Lower leg skin (tissue), 4 donors: ENCODE data around the gene NFKBIE. TPM values are rescaled to one million over a fixed set of nuclear protein-coding genes. Genes with fewer than 3 reads are reported as not detected.
"Not testable (repeated sequence)": the region's sequence is repeated elsewhere in the genome, so short reads cannot be mapped to it uniquely, and the experiment has no call there.

Source experiments
- DNase-seq, 2 donors: peaks; one replicate each; pipeline ENCODE4 v3.0.0-alpha.2; 2019; ENCODE audit warnings: low spot score in 2 of 2
- H3K4me3 ChIP-seq: fragments of 200-600 bp; sonication (generic); 2 replicates; pipeline ENCODE4 v1.5.1; 2017; ENCODE audit warnings: mild to moderate bottlenecking, low read depth; ENCODE audit not compliant: poor library complexity, severe bottlenecking
- CTCF ChIP-seq, 3 donors: fragments of 450-650 bp; IDR thresholded peaks; one replicate each; pipeline ENCODE4 v1.5.1; 2016; ENCODE audit warnings: antibody characterized with exemption in 3 of 3, mild to moderate bottlenecking in 3 of 3, moderate library complexity in 2 of 3
- POLR2A ChIP-seq, 2 donors: fragments of 450-650 bp; IDR thresholded peaks; one replicate each; pipeline ENCODE4 v1.6.1; 2016 to 2017; ENCODE audit warnings: antibody characterized with exemption in 2 of 2, mild to moderate bottlenecking in 1 of 2, moderate library complexity in 1 of 2
- WGBS, 2 donors: methylation state at CpG; one replicate each; pipeline ENCODE4 v1.1.5; 2018; 5-methylcytosine and 5-hydroxymethylcytosine counted together
- intact Hi-C: fragments of 100-400 bp; cut with DNase I; formaldehyde crosslinking; loops from one replicate; pipeline ENCODE4 v1.15.0; 2023; ENCODE audit warnings: low total_unique reads
- total RNA-seq, 4 donors: library from RNA; depleted of rRNA; stranded (reverse); fragments of >200 nt; gene quantifications; one replicate each; pipeline ENCODE4 v1.1.0, GENCODE V29; 2016

NFKBIE gene
- 10 to 100 TPM; 10.8 to 21.1 (median 17.3) TPM for total RNA-seq

GRCh38 chr6:44265007-44265721 is at the start of gene NFKBIE:
Gene NFKBIE (minus strand): TSS chr6:44265551. CDS start chr6:44265346, 205 bp downstream.
- intact Hi-C loops: no loop called here
- peak; percentile 92 to 98 for DNase-seq
- 0 to 1% methylated on average over 33 to 44 of the region's 72 CpGs for WGBS, 2 donors
- TF ChIP-seq CTCF (IDR thresholded peaks at IDR 0.05) (no peak), POLR2A (IDR thresholded peaks at IDR 0.05) (peak in 1 of 2 donors; percentile 14)
- H3K4me3 ChIP-seq: peak within 1 kb of the TSS; percentile 57

GRCh38 chr6:44314657-44315056 is 49.3 kb upstream of the NFKBIE start:
- intact Hi-C loops: not testable (repeated sequence)

GRCh38 chr6:44312901-44313788 is 47.8 kb upstream of the NFKBIE start, which contains the start of gene AARS2:
Gene AARS2 (minus strand): TSS chr6:44313347. CDS start chr6:44313323, 24 bp downstream.
- no peak for TF ChIP-seq POLR2A (IDR thresholded peaks at IDR 0.05)
- TF ChIP-seq CTCF (IDR thresholded peaks at IDR 0.05): peak in 1 of 3 donors; percentile 79
- intact Hi-C loops: no loop called here
- WGBS, 2 donors: 2 to 3% methylated on average over 38 to 52 of the region's 52 CpGs
- DNase-seq: peak; percentile 82 to 97
- peak within 1 kb of the TSS; percentile 96 for H3K4me3 ChIP-seq

More at GRCh38 chr6:44314657-44315056, 49.3 kb upstream of the NFKBIE start:
- not testable (repeated sequence) for DNase-seq, H3K4me3 ChIP-seq
- 94% methylated on average over 8 of the region's 8 CpGs for WGBS, 2 donors

GRCh38 chr6:44311767-44312166 is 46.4 kb upstream of the NFKBIE start:
- no peak overlapping the region for H3K4me3 ChIP-seq
- 60 to 80% methylated on average over 3 of the region's 3 CpGs for WGBS, 2 donors
- no peak for DNase-seq
- intact Hi-C loops: no loop called here
- no peak for TF ChIP-seq POLR2A (IDR thresholded peaks at IDR 0.05)
- TF ChIP-seq CTCF (IDR thresholded peaks at IDR 0.05): no peak

- no peak overlapping the region for H3K4me3 ChIP-seq
- no peak for DNase-seq
- intact Hi-C loops: no loop called here
- no peak for TF ChIP-seq CTCF (IDR thresholded peaks at IDR 0.05)
- no peak for TF ChIP-seq POLR2A (IDR thresholded peaks at IDR 0.05)
- 64 to 97% methylated on average over 2 of the region's 2 CpGs for WGBS, 2 donors
These were observed 46.0 kb upstream of the NFKBIE start for GRCh38 chr6:44311304-44311703.

- no peak for DNase-seq
- WGBS, 2 donors: 99 to 100% methylated on average over 2 to 3 of the region's 3 CpGs
These were observed 44.9 kb upstream of the NFKBIE start for GRCh38 chr6:44310241-44310640.

More at GRCh38 chr6:44310241-44310640, 44.9 kb upstream of the NFKBIE start:
- TF ChIP-seq CTCF (IDR thresholded peaks at IDR 0.05) (no peak), POLR2A (IDR thresholded peaks at IDR 0.05) (no peak)
- H3K4me3 ChIP-seq: no peak overlapping the region
- intact Hi-C loops: no loop called here
